ENCODE measurements around the gene SCG5. TPM values are rescaled to one million over a fixed set of nuclear protein-coding genes. Genes with fewer than 3 reads are reported as not detected.

The SCG5 gene
- total RNA-seq, 1 donor from 2014 or later = 0.65 TPM

DNA sequence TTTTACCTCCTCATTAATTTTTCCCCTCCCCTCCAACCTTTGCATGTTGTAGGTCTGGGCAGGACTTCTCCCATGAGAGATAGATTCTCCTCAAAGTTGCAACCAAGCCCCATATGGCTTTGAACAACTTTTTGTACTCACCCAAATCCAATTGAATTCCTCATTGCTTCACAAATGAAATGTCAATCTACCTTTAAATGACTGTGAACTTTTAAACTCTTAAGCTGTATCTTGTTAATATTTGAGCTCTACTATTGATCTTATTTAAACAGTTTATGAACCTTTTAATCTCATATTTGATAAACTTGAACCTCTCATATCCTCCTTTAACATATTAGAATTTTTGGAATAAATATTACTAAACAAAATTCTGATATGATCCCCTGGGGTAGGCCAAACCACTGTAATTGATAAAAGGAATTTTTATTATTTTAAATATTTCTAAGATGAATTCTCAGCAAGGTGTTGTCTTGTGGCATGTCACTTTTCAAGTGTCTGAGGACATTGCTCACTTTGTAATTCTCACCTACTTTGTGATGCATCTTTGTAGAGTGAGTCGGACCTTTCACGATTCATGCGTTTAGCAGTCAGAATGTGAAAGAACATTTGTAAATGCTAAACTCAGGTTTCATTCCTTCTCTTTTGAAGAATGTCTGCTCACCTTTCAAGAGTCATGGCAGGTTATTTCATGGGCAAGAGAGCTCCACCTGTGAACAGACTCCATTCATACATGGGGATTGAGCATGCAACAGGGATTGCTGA, 52.9 kb downstream of the SCG5 start:
- Histone ChIP-seq H3K36me3 (no peaks in the 10 kb centered on the region), H3K27ac (no peak overlapping the region), H3K4me1 (no peaks in the 10 kb centered on the region), H3K4me3 (no peak overlapping the region), H3K27me3 (ENCODE audit: low read depth) (no peaks in the 10 kb centered on the region), H3K9me3 (no peaks in the 10 kb centered on the region)
- TF ChIP-seq, protein P1, sequence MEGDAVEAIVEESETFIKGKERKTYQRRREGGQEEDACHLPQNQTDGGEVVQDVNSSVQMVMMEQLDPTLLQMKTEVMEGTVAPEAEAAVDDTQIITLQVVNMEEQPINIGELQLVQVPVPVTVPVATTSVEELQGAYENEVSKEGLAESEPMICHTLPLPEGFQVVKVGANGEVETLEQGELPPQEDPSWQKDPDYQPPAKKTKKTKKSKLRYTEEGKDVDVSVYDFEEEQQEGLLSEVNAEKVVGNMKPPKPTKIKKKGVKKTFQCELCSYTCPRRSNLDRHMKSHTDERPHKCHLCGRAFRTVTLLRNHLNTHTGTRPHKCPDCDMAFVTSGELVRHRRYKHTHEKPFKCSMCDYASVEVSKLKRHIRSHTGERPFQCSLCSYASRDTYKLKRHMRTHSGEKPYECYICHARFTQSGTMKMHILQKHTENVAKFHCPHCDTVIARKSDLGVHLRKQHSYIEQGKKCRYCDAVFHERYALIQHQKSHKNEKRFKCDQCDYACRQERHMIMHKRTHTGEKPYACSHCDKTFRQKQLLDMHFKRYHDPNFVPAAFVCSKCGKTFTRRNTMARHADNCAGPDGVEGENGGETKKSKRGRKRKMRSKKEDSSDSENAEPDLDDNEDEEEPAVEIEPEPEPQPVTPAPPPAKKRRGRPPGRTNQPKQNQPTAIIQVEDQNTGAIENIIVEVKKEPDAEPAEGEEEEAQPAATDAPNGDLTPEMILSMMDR (IDR thresholded peaks at IDR 0.05) = no peak
- DNase-seq (no peak), ATAC-seq (no peak)
- intact Hi-C loops (cut with DNase I) = no loop called here

DNA sequence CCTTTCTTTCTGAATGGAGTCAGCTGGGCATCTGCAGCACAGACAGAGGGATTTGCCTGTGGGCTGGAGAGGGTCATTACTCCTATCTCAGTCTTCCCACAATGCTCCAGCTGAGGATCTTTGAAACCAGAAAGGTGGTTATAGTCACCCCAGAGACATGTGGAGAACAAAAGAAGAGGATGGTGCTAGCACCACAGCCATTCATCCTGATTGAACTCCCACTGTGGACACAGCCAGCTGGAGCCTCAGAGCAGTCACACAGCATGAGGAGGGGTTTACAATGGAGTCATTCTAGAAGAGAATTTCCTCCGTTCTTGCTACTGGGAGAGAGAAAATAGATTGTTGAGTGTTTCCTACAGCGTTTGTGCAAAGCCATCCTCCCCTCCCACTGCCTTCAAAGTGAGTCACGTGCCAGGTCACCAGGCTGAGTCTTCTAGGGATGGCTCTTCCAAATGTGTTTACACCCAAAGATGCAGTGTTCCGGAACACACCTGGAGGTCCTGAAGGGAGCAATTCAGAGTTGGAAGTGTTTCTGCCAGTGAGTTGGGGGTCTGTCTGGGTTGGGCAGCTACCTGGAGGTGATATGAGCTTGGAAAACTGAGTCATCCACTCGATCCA, 57.4 kb downstream of the SCG5 start:
- intact Hi-C loops (cut with DNase I) = no loop called here
- TF ChIP-seq, protein P1 (IDR thresholded peaks at IDR 0.05) = no peak

DNA sequence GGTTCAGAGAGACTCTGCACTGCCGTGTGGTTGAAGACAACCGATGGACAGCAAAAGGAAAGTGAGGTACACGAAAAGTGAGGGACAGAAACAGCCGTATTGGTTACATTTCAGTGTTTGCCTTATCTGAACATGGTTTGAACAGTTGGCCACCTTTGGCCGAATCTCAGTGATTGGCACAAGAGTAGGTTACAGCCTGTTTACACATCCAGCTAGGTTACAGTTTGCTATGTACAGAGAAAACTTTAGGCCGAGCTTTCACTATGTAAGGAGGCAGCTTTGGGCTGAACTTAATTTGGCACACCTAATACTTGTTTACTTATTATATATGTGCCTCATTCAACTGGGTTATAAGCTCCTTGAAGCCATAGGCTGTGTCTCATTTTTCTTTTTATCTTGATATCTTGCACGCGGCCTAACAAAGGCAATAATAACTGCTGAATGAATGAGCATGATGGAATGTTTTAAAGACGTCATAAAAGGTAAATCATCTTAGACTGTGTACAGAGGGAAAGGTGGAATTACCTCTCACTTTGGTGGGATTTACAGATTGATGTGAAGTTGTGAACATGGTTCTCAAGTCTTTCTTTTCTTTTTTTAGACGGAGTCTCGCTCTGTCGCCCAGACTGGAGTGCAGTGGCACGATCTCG, 59.1 kb downstream of the SCG5 start:
- TF ChIP-seq, protein P1 (IDR thresholded peaks at IDR 0.05) = no peak
- no peaks in the 10 kb centered on the region for H3K36me3 ChIP-seq
- H3K27ac ChIP-seq = no peak overlapping the region
- DNase-seq (no peak), ATAC-seq (no peak)
- no peaks in the 10 kb centered on the region for H3K27me3 ChIP-seq (ENCODE audit: low read depth)
- H3K9me3 ChIP-seq = no peaks in the 10 kb centered on the region
- H3K4me1 ChIP-seq = no peaks in the 10 kb centered on the region
- intact Hi-C loops (cut with DNase I) = no loop called here
- no peak overlapping the region for H3K4me3 ChIP-seq

More for the DNA sequence above, 57.4 kb downstream of the SCG5 start:
- H3K36me3 ChIP-seq = no peaks in the 10 kb centered on the region
- no peaks in the 10 kb centered on the region for H3K4me1 ChIP-seq
- no peaks in the 10 kb centered on the region for H3K9me3 ChIP-seq
- ATAC-seq (no peak), DNase-seq (no peak)
- H3K27me3 ChIP-seq (ENCODE audit: low read depth) = no peaks in the 10 kb centered on the region
- no peak overlapping the region for H3K4me3 ChIP-seq
- no peak overlapping the region for H3K27ac ChIP-seq

DNA sequence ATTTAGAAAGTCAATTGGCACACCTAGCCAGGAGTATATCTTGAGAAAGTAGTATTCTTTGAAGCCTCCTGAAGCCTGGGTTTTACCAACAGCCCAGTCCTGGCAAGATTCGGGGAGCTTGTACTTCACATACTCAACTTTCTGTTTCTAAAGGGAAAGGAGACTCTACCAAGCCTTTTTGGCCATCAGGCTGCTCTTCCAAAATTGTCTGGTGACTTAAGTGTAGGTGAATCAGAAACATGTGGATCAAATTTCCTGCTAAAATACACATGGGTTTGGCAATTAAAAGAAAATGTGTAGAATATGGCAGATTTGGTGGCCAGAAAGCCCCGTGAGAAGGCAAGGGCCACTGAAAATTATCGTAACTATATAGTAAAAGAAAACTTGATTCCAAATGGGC, 60.4 kb downstream of the SCG5 start:
- no peak overlapping the region for H3K27ac ChIP-seq
- H3K27me3 ChIP-seq (ENCODE audit: low read depth) = no peaks in the 10 kb centered on the region
- TF ChIP-seq, protein P1 (IDR thresholded peaks at IDR 0.05) = no peak
- DNase-seq (no peak), ATAC-seq (no peak)
- H3K9me3 ChIP-seq = no peaks in the 10 kb centered on the region
- H3K36me3 ChIP-seq = no peaks in the 10 kb centered on the region
- no peak overlapping the region for H3K4me3 ChIP-seq
- intact Hi-C loops (cut with DNase I) = no loop called here
- H3K4me1 ChIP-seq = no peaks in the 10 kb centered on the region

DNA sequence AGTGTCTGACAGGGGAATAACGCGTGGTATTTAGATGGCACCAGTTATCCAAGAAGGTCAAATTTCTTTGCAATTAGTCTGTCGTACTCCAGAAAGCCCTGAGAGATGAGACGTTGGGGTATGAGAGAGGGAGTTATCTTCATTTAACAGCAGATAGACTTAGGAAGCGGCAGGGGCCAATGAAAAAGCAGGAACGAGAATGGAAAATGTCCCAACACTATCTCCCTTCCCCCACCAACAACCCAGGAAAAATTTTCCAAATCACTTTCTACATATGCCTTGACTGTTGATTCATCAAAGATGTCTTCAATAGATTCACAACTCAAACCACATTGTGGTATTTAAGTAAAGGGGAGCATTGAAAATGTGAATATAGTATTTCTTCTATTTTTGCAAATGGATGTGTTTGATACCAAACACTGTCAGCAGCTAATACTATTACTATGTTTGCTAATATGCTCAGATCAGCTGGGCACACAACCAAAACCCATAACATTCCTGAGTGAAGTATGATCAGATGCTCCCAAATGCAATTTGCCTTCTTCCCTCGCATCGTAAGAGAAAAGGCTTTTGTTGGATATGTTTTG, 63.0 kb downstream of the SCG5 start:
- DNase-seq = no peak
- no peaks in the 10 kb centered on the region for H3K9me3 ChIP-seq
- intact Hi-C loops (cut with DNase I) = no loop called here
- no peak for ATAC-seq
- TF ChIP-seq, protein P1 (IDR thresholded peaks at IDR 0.05) = no peak
- H3K4me1 ChIP-seq = no peaks in the 10 kb centered on the region
- no peaks in the 10 kb centered on the region for H3K36me3 ChIP-seq
- H3K4me3 ChIP-seq = no peak overlapping the region
- H3K27ac ChIP-seq = no peak overlapping the region
- no peaks in the 10 kb centered on the region for H3K27me3 ChIP-seq (ENCODE audit: low read depth)
